HG03103 (cell line): ENCODE data around the gene COG6.

Experiments used
- ATAC-seq: cut with Tn5 transposase; IDR thresholded peaks from one replicate; pipeline ENCODE4 v1.9.1; 2021; ENCODE audit warnings: low read depth; ENCODE audit not compliant: unreplicated experiment

Gene COG6

GRCh38 chr13:39767791-39768517, 112.5 kb downstream of the COG6 start:
- no peak for ATAC-seq

GRCh38 chr13:39768962-39769361, 113.5 kb downstream of the COG6 start:
- ATAC-seq = no peak

GRCh38 chr13:39770221-39771090, 115.0 kb downstream of the COG6 start:
- no peak for ATAC-seq

- ATAC-seq = no peak
These were observed 118.4 kb downstream of the COG6 start for GRCh38 chr13:39773833-39774232.

- ATAC-seq = no peak
These were observed 121.0 kb downstream of the COG6 start for GRCh38 chr13:39776439-39776838.

- no peak for ATAC-seq
These were observed 121.6 kb downstream of the COG6 start for GRCh38 chr13:39777021-39777420.

- no peak for ATAC-seq
These were observed 122.1 kb downstream of the COG6 start for GRCh38 chr13:39777527-39778061.

- ATAC-seq = no peak
These were observed 124.1 kb downstream of the COG6 start for GRCh38 chr13:39779337-39780265.

- no peak for ATAC-seq
These were observed 125.2 kb downstream of the COG6 start for GRCh38 chr13:39780711-39781110.

GRCh38 chr13:39781381-39781780, 125.9 kb downstream of the COG6 start:
- no peak for ATAC-seq

- no peak for ATAC-seq
These were observed 127.6 kb downstream of the COG6 start for GRCh38 chr13:39783051-39783450.

- ATAC-seq = no peak
These were observed 128.9 kb downstream of the COG6 start for GRCh38 chr13:39784347-39784746.

GRCh38 chr13:39786091-39786490, 130.6 kb downstream of the COG6 start:
- no peak for ATAC-seq

GRCh38 chr13:39787086-39787487, 131.6 kb downstream of the COG6 start:
- ATAC-seq = no peak

GRCh38 chr13:39788102-39788501, 132.6 kb downstream of the COG6 start:
- no peak for ATAC-seq

GRCh38 chr13:39789451-39789850, 134.0 kb downstream of the COG6 start:
- no peak for ATAC-seq
